Neural progenitor cell (in vitro differentiated cells): ENCODE data around the gene FIBP.

Experiments used
- EZH2 ChIP-seq: fragments of 200-600 bp; sonication (generic); IDR thresholded peaks from 2 replicates; pipeline ENCODE4 v1.6.1; 2017; ENCODE audit warnings: antibody characterized with exemption, mild to moderate bottlenecking, moderate library complexity
- EZH2phosphoT487 ChIP-seq: fragments of 200-600 bp; sonication (generic); IDR thresholded peaks from 2 replicates; pipeline ENCODE4 v1.6.1; 2017; ENCODE audit warnings: antibody characterized with exemption
- TF ChIP-seq, protein P1 (sequence below): fragments of 200-600 bp; sonication (generic); IDR thresholded peaks from 2 replicates; pipeline ENCODE4 v1.5.1; 2017; ENCODE audit warnings: antibody characterized with exemption, mild to moderate bottlenecking

DNA sequence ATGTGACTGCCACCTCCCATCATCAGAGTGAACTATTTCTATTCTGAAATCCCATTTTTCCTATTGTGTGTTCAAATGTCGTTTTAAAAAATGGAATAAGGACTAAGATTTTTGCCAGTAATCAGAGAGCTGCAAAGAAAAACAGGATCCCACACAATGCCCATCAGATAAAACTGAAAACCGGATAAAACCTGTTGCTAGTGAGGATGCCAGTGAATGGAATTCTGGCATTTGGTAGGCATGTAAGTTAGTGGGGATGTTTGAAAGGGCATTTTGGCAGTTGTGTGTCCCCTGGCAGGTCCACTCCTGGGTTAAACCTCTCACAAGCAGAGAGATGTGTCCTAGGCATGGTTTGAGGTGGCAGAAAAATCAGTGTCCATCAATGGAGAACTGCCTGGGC is 37.1 kb upstream of the FIBP start:
- TF ChIP-seq EZH2 (no peak), EZH2phosphoT487 (no peak)
- TF ChIP-seq, protein P1, sequence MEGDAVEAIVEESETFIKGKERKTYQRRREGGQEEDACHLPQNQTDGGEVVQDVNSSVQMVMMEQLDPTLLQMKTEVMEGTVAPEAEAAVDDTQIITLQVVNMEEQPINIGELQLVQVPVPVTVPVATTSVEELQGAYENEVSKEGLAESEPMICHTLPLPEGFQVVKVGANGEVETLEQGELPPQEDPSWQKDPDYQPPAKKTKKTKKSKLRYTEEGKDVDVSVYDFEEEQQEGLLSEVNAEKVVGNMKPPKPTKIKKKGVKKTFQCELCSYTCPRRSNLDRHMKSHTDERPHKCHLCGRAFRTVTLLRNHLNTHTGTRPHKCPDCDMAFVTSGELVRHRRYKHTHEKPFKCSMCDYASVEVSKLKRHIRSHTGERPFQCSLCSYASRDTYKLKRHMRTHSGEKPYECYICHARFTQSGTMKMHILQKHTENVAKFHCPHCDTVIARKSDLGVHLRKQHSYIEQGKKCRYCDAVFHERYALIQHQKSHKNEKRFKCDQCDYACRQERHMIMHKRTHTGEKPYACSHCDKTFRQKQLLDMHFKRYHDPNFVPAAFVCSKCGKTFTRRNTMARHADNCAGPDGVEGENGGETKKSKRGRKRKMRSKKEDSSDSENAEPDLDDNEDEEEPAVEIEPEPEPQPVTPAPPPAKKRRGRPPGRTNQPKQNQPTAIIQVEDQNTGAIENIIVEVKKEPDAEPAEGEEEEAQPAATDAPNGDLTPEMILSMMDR, result no peak
